Stomach (tissue), 4 donors: ENCODE data around the gene MKLN1.

Experiments used
- EP300 ChIP-seq: sonication (generic); formaldehyde crosslinking; IDR thresholded peaks from one replicate; pipeline ENCODE4 v1.6.1; 2017; ENCODE audit warnings: antibody characterized with exemption
- POLR2A ChIP-seq, 4 donors: fragments of 450-650 bp; IDR thresholded peaks; one replicate each; pipeline ENCODE4 v1.6.1; 2016; ENCODE audit warnings: antibody characterized with exemption in 4 of 4, control low read depth in 2 of 4, mild to moderate bottlenecking in 1 of 4, moderate library complexity in 1 of 4
- POLR2AphosphoS5 ChIP-seq, 3 donors: sonication (generic); formaldehyde crosslinking; IDR thresholded peaks; one replicate each; pipeline ENCODE4 v1.6.1; 2016; ENCODE audit warnings: antibody characterized with exemption in 3 of 3
- TF ChIP-seq, protein P1 (sequence below), 7 experiments: fragments of 450-650 bp in 4 of 7; fragments of 200-600 bp in 3 of 7; sonication (generic) in 3 of 7; IDR thresholded peaks; one replicate each; pipeline ENCODE4 v1.5.1; 2016 to 2019; ENCODE audit warnings: antibody characterized with exemption in 7 of 7, control low read depth in 2 of 7, mild to moderate bottlenecking in 1 of 7

DNA sequence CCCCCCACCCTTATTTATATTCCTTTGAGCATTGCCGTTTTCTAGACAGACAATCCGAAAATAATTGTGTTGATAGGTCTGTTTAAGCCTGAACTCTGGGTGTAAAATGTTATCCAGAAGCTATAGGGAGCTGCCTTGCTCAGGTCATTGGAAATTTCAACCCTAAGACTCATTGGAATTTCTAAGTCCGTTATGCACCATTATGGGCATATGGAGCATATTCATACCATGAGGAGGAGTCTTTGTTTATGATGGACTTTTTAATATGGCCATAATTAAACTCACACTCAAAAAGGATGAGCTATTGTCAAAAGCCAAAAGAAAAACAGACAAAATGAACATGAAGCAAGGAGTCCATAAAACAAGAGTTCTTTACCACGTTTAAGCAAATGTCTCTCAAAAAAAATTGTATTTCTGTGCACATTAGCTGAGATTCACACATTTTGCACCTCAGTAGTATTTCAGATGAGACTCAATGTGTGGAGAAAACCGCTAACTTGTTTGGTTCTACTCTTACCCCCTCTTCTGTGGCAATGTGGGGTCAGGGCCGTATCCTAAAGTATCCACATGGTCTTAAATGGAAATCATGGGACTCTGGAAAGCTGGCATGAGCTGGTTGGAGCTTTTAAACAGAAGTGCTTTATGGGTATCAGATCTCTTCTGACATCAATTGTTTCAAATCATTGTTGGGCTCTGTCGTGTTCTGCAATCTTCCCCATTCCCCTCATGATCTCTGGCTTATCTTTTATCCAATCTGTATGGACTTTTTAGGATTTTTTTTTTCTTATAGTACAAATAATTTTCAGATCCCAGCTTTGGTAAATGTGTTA lies 168.2 kb downstream of the MKLN1 start:
- TF ChIP-seq, protein P1, sequence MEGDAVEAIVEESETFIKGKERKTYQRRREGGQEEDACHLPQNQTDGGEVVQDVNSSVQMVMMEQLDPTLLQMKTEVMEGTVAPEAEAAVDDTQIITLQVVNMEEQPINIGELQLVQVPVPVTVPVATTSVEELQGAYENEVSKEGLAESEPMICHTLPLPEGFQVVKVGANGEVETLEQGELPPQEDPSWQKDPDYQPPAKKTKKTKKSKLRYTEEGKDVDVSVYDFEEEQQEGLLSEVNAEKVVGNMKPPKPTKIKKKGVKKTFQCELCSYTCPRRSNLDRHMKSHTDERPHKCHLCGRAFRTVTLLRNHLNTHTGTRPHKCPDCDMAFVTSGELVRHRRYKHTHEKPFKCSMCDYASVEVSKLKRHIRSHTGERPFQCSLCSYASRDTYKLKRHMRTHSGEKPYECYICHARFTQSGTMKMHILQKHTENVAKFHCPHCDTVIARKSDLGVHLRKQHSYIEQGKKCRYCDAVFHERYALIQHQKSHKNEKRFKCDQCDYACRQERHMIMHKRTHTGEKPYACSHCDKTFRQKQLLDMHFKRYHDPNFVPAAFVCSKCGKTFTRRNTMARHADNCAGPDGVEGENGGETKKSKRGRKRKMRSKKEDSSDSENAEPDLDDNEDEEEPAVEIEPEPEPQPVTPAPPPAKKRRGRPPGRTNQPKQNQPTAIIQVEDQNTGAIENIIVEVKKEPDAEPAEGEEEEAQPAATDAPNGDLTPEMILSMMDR (IDR thresholded peaks at IDR 0.05) = no peak
- TF ChIP-seq EP300 (no peak), POLR2A (IDR thresholded peaks at IDR 0.05) (no peak), POLR2AphosphoS5 (IDR thresholded peaks at IDR 0.05) (no peak)
